SIG-M5 (cell line): ENCODE results near the gene DMRT3.

Source experiments
- DNase-seq: peaks from one replicate; lab custom pipeline; 2025; lab: John Stamatoyannopoulos, UW

The DMRT3 gene

GRCh38 chr9:976258-976942 is at the start of gene DMRT3:
Gene DMRT3 (plus strand): TSS chr9:976655. CDS start chr9:977002, 347 bp downstream.
- no peak for DNase-seq

DNA sequence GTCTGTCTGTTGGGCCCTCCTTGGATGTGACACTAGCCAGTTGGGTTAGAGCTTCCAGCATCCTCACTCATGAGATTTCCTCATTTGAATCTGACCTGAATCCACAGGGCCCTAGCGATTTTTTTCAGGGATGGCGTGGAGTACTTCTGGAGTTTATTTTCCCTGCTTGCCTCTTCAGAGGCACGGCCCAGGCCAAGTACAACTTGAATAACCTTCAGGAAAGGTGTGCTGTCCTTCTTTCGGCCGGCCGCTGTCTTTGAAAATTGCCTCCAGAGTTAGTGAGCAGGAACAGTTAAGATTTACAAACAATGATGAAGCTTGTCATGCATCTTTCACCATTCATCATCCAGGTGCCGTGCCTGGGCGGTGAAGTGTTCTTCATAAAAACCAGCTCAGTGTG is 49.5 kb upstream of the DMRT3 start:
- no peak for DNase-seq

- no peak for DNase-seq
Measured at GRCh38 chr9:928363-929042, 48.0 kb upstream of the DMRT3 start.

DNA sequence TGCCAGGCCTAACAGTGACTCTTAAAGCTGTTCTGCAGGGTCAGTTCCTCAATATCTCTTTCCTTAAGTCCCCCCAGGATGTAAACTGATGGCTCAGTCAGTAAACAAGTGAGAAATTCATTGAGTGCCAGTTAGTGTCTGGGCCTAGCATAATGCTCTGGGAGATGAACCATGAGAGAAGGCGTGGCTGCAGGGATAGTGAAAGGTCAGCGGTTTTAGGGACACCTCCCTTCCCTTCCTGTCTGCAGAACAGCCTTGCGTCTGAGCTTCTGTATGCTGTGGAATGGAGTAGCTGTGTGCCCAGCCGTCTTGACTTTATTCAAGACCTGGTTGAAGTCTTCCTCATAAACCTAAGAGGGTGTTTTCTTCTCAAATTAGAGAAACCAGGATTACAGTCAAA is 46.7 kb upstream of the DMRT3 start:
- DNase-seq = no peak

DNA sequence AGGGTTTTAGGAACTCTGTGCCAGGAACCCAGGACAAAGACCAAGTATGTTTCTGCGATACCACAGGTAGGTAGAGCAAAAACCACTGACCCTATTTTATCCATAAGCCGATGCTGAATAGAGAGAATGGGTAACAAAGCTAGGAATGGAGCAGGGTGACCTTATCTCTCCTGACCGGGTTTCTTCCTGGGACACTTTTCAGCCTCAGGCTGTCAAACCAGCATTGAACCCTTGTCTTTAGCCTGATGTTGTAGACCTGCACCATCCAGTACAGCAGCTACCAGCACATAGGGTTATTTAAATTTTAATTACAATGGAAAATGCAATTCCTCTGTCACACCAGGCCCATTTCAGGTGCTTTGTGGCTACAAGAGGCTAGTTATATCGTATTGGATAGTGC is 43.1 kb upstream of the DMRT3 start:
- DNase-seq = no peak

- DNase-seq = no peak
Measured at GRCh38 chr9:935348-935965, 41.0 kb upstream of the DMRT3 start.

- no peak for DNase-seq
Measured at GRCh38 chr9:942805-943580, 33.5 kb upstream of the DMRT3 start.

- DNase-seq = no peak
Measured at GRCh38 chr9:947985-948384, 28.5 kb upstream of the DMRT3 start.

- DNase-seq = no peak
Measured at GRCh38 chr9:948497-948896, 28.0 kb upstream of the DMRT3 start.

DNA sequence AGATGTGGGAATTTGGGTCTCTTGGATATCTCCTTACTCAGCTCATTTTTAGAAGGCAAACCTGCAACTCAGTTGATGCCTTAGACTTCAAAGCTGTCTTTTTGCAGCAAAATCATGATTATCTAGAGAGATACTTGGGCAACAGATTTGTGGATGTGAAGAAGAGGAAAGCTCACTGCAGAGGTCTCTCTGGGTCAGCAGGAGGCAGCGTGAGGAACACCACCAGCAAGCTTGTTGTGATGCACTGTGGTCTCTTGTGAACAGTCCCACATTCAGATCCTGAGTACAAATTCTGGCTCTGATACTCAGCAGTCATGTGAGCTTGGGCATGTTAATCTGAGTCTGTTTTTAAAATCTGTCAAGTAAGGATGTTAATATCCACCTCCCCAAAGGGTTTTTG is 26.3 kb upstream of the DMRT3 start:
- no peak for DNase-seq

GRCh38 chr9:952546-952945 is 23.9 kb upstream of the DMRT3 start:
- DNase-seq = no peak

- DNase-seq = no peak
Measured at GRCh38 chr9:959105-959504, 17.4 kb upstream of the DMRT3 start.

DNA sequence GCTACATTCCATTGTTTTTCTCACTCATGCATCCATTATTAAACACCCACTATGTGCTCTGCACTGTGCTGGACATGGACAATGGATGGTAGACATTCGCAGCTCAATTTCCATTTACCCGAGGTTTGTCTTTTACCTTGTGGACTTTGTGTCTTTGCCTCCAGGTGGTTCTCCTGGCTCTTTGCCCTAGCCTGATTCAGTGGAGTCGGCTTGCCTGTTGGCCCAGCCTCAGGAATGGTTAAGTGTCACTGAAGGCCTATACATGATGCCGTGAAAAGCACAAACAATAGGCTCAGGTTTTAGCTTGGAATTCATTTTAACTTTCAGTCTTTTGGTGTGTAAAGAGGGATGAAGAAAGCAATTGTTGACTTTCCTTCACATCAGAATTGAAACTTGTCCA is 16.5 kb upstream of the DMRT3 start:
- no peak for DNase-seq

- DNase-seq = no peak
Measured at GRCh38 chr9:962023-962422, 14.4 kb upstream of the DMRT3 start.

DNA sequence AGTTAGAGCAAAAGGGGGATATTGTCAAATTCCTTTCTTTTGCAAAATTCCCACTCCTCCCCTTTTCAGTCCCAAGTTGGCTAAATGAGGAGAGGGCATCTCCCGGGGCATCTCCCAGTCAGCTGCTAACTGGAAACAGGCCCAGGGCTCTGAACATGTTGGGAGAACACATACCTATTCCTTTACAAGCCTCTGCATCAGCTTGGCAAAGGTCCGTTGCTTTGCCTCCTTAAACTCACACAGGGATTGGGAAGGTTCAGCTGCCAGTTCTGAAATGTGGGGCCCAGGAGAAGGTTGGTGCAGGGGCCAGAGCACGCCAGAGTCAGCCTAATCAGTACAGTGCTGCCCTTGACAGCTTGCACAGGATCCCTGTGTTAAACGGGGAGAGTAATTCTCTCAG is 11.0 kb upstream of the DMRT3 start:
- no peak for DNase-seq

DNA sequence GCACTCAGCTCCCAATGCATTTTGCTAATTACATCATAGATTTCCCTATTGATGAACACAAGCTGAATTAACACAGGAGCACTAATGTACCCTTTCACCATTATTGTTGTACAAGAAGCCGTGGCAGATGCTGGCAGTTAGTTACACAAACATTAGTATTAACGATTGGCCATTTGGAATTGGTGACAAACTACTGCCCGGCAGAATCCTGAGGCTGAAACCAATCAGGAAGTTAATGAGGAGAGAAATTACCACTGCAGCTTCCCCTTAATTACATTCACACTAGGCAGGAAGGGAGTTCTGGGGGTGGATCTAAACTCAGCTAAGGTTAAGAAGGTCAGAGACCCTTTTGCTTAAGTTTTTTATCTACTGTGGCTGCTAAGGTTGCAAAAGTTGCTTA is 9.6 kb upstream of the DMRT3 start:
- DNase-seq = no peak

GRCh38 chr9:967436-967835 is 9.0 kb upstream of the DMRT3 start:
- no peak for DNase-seq

- no peak for DNase-seq
Measured at GRCh38 chr9:967903-968641, 8.4 kb upstream of the DMRT3 start.

- DNase-seq = no peak
Measured at GRCh38 chr9:969310-970150, 6.9 kb upstream of the DMRT3 start.

GRCh38 chr9:970151-970996 is 6.1 kb upstream of the DMRT3 start:
- no peak for DNase-seq
